SH-SY5Y (cell line): ENCODE results near the gene SPTBN4.

Source experiments
- GATA2 ChIP-seq: IDR thresholded peaks from 2 replicates; pipeline ENCODE4 v1.6.1; 2011; ENCODE audit warnings: mild to moderate bottlenecking, low read depth, low read length
- GATA3 ChIP-seq: IDR thresholded peaks from 2 replicates; pipeline ENCODE4 v1.6.1; 2011; ENCODE audit warnings: low read depth, mild to moderate bottlenecking, low read length, moderate library complexity

- TF ChIP-seq GATA2 (no peak), GATA3 (no peak)
Measured at GRCh38 chr19:40608240-40608621, 141.4 kb downstream of the SPTBN4 start.
